H9 (cell line): ENCODE measurements around the gene FASTKD3. TPM values are rescaled to one million over a fixed set of nuclear protein-coding genes. Genes with fewer than 3 reads are reported as not detected.

Experiments
- DNase-seq: peaks from one replicate; pipeline ENCODE4 v3.0.0-alpha.2; 2017
- H2AFZ ChIP-seq: one replicate; pipeline ENCODE4 v1.6.1; 2013; ENCODE audit warnings: mild to moderate bottlenecking, low read length, control low read depth, moderate library complexity
- H2AK5ac ChIP-seq: 2 replicates; pipeline ENCODE4 v1.6.1; 2013; ENCODE audit warnings: low read length, control low read depth, mixed read lengths; ENCODE audit not compliant: insufficient read length
- H2BK120ac ChIP-seq: one replicate; pipeline ENCODE4 v1.6.1; 2013; ENCODE audit warnings: low read depth, mild to moderate bottlenecking, low read length, control low read depth, inconsistent platforms; ENCODE audit not compliant: poor library complexity, severe bottlenecking
- H2BK12ac ChIP-seq: 2 replicates; pipeline ENCODE4 v1.6.1; 2013; ENCODE audit warnings: low read length, control low read depth, mixed read lengths, low read depth; ENCODE audit not compliant: insufficient read length
- H2BK15ac ChIP-seq: 2 replicates; pipeline ENCODE4 v1.6.1; 2013; ENCODE audit warnings: low read depth, low read length, control low read depth
- H2BK20ac ChIP-seq: one replicate; pipeline ENCODE4 v1.6.1; 2013; ENCODE audit warnings: low read depth, mild to moderate bottlenecking, low read length, control low read depth, inconsistent platforms; ENCODE audit not compliant: poor library complexity, severe bottlenecking
- H2BK5ac ChIP-seq: 2 replicates; pipeline ENCODE4 v1.6.1; 2013; ENCODE audit warnings: low read length, control low read depth, mixed read lengths; ENCODE audit not compliant: insufficient read length
- H3K14ac ChIP-seq: 2 replicates; pipeline ENCODE4 v1.6.1; 2013; ENCODE audit warnings: low read length, control low read depth; ENCODE audit not compliant: insufficient read depth
- H3K18ac ChIP-seq: 2 replicates; pipeline ENCODE4 v1.6.1; 2013; ENCODE audit warnings: low read depth, mild to moderate bottlenecking, mixed read lengths, low read length, control low read depth; ENCODE audit not compliant: insufficient read length
- H3K23ac ChIP-seq: 2 replicates; pipeline ENCODE4 v1.6.1; 2013; ENCODE audit warnings: low read length, control low read depth, mixed read lengths, low read depth; ENCODE audit not compliant: insufficient read length
- H3K23me2 ChIP-seq: 2 replicates; pipeline ENCODE4 v1.6.1; 2013; ENCODE audit warnings: low read depth, mild to moderate bottlenecking, mixed read lengths, low read length, control low read depth; ENCODE audit not compliant: insufficient read length, poor library complexity, severe bottlenecking
- H3K27ac ChIP-seq: 2 replicates; pipeline ENCODE4 v1.5.1; 2013; ENCODE audit warnings: low read length, control low read depth, mixed read lengths, low read depth; ENCODE audit not compliant: insufficient read length
- H3K27me3 ChIP-seq: 2 replicates; pipeline ENCODE4 v1.6.1; 2013; ENCODE audit warnings: low read length, control low read depth, inconsistent platforms; ENCODE audit not compliant: insufficient read depth
- H3K4ac ChIP-seq: 2 replicates; pipeline ENCODE4 v1.6.1; 2013; ENCODE audit warnings: low read depth, mild to moderate bottlenecking, control low read depth, inconsistent platforms, low read length, moderate library complexity
- H3K4me1 ChIP-seq: 2 replicates; pipeline ENCODE4 v1.6.1; 2013; ENCODE audit warnings: low read length, control low read depth, inconsistent platforms; ENCODE audit not compliant: insufficient read depth
- H3K4me2 ChIP-seq: 2 replicates; pipeline ENCODE4 v1.6.1; 2013; ENCODE audit warnings: low read length, control low read depth, mixed read lengths; ENCODE audit not compliant: insufficient read length, insufficient read depth
- H3K56ac ChIP-seq: 2 replicates; pipeline ENCODE4 v1.6.1; 2013; ENCODE audit warnings: low read depth, mild to moderate bottlenecking, mixed read lengths, low read length, control low read depth; ENCODE audit not compliant: insufficient read length
- H3K79me1 ChIP-seq: 2 replicates; pipeline ENCODE4 v1.6.1; 2013; ENCODE audit warnings: low read depth, mild to moderate bottlenecking, moderate library complexity, low read length, control low read depth, inconsistent platforms; ENCODE audit not compliant: insufficient read depth, poor library complexity, severe bottlenecking
- H3K79me2 ChIP-seq: 2 replicates; pipeline ENCODE4 v1.6.1; 2013; ENCODE audit warnings: low read length, control low read depth, inconsistent platforms; ENCODE audit not compliant: insufficient read depth
- H3K9ac ChIP-seq: 2 replicates; pipeline ENCODE4 v1.6.1; 2013; ENCODE audit warnings: low read length, control low read depth, mixed read lengths; ENCODE audit not compliant: insufficient read length; ENCODE audit errors: extremely low read depth
- H3K9me3 ChIP-seq: one replicate; pipeline ENCODE4 v1.6.1; 2013; ENCODE audit warnings: low read depth, low read length, inconsistent platforms; ENCODE audit not compliant: control insufficient read depth
- H3T11ph ChIP-seq: one replicate; pipeline ENCODE4 v1.6.1; 2013; ENCODE audit warnings: mild to moderate bottlenecking, low read length, control low read depth, inconsistent platforms
- H4K20me1 ChIP-seq: one replicate; pipeline ENCODE4 v1.6.1; 2013; ENCODE audit not compliant: control insufficient read depth, insufficient read length, insufficient read depth
- H4K5ac ChIP-seq: 2 replicates; pipeline ENCODE4 v1.6.1; 2013; ENCODE audit warnings: low read depth, mild to moderate bottlenecking, mixed read lengths, low read length, control low read depth; ENCODE audit not compliant: insufficient read length
- H4K8ac ChIP-seq: replicated peaks from 2 replicates; pipeline ENCODE4 v1.6.1; 2013; ENCODE audit warnings: low read length, control low read depth, mixed read lengths, low read depth; ENCODE audit not compliant: insufficient read length
- H4K91ac ChIP-seq: 2 replicates; pipeline ENCODE4 v1.6.1; 2013; ENCODE audit warnings: low read depth, mild to moderate bottlenecking, moderate library complexity, mixed read lengths, low read length, control low read depth; ENCODE audit not compliant: insufficient read length
- H3K27ac Mint-ChIP-seq, 3 experiments: 2 replicates in 2 of 3; 3 replicates in 1 of 3; pipeline ENCODE4 v1.8.0; 2020 to 2021; ENCODE audit warnings: mixed read lengths in 3 of 3, mild to moderate bottlenecking in 1 of 3, moderate library complexity in 1 of 3
- H3K27me3 Mint-ChIP-seq: 2 replicates; pipeline ENCODE4 v1.8.0; 2021; ENCODE audit warnings: low read depth, mild to moderate bottlenecking, moderate library complexity, mixed read lengths
- H3K36me3 Mint-ChIP-seq, 3 experiments: 2 replicates in 2 of 3; 3 replicates in 1 of 3; pipeline ENCODE4 v1.8.0; 2020 to 2021; ENCODE audit warnings: low read depth in 3 of 3, mixed read lengths in 3 of 3; ENCODE audit not compliant: insufficient read depth in 1 of 3
- H3K4me1 Mint-ChIP-seq, 2 experiments: 2 replicates each; pipeline ENCODE4 v1.8.0; 2020; ENCODE audit warnings: mixed read lengths in 2 of 2
- H3K4me3 Mint-ChIP-seq, 2 experiments: 2 replicates in 1 of 2; 3 replicates in 1 of 2; pipeline ENCODE4 v1.8.0; 2020 to 2021; ENCODE audit warnings: mild to moderate bottlenecking in 2 of 2, mixed read lengths in 2 of 2, moderate library complexity in 1 of 2
- H3K9me3 Mint-ChIP-seq, 2 experiments: 2 replicates in 1 of 2; 3 replicates in 1 of 2; pipeline ENCODE4 v1.8.0; 2020; ENCODE audit warnings: mild to moderate bottlenecking in 2 of 2, mixed read lengths in 2 of 2, moderate library complexity in 1 of 2
- WGBS: extraction: QIAGEN DNeasy Blood & Tissue Kit; methylation state at CpG from one replicate; pipeline ENCODE4 v1.1.7; 2013; ENCODE audit warnings: missing lambda C conversion rate, low lambda C conversion rate, mixed read lengths; ENCODE audit not compliant: insufficient read length; ENCODE audit errors: extremely low coverage; 5-methylcytosine and 5-hydroxymethylcytosine counted together
- total RNA-seq: library from RNA; stranded (reverse); gene quantifications from 2 replicates; pipeline ENCODE4 v1.2.1, GENCODE V29; 2021
- TF ChIP-seq, protein P1 (sequence below): fragments of 200-600 bp; sonication (generic); conservative IDR thresholded peaks from 3 replicates; pipeline ENCODE4 v1.8.0; 2021; ENCODE audit warnings: antibody characterized with exemption, mild to moderate bottlenecking

The FASTKD3 gene
- total RNA-seq, 1 experiment from 2014 or later: 15.0 TPM

DNA sequence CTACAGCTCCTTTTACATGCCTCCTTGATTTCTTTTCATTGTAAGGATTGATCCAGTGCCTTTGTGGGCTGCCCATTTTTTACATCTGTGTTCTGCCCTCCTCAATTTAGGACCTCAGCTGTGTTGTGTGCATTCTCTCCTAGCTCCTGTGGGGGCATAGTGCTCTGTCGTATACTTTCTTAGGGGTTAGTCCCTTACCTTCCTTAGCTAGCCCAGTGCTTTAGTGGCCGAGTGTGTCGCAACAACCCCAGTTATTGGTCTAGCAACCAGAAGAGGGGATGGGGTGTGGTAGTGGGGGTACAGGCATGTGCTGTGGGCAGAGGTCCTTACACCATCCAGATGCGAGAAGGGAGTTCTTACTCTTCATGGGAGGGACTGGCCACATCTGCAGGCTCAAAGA is 12.3 kb upstream of the FASTKD3 start:
- H3T11ph ChIP-seq: no peak overlapping the region
- no peak overlapping the region for H3K27ac ChIP-seq
- Mint-ChIP-seq H3K36me3 (peaks cover 34 to 82% (median 74%) of the 10 kb centered on the region in 3 experiments), H3K27me3 (no peaks in the 10 kb centered on the region), H3K4me1 (no peaks in the 10 kb centered on the region), H3K9me3 (no peaks in the 10 kb centered on the region), H3K4me3 (no peak overlapping the region), H3K27ac (0 out of 7 replicates have a peak overlapping the region, but pooled peaks of 1 of the 3 experiments have one; percentile 49)
- H3K18ac ChIP-seq: no peak overlapping the region
- no CpG with 5 or more reads among the region's 4 CpGs for WGBS
- no peaks in the 10 kb centered on the region for H4K20me1 ChIP-seq
- H2AFZ ChIP-seq: no peak overlapping the region
- no peak overlapping the region for H3K14ac ChIP-seq
- H3K4me2 ChIP-seq: no peak overlapping the region
- no peaks in the 10 kb centered on the region for H3K23me2 ChIP-seq
- H3K79me2 ChIP-seq: no peaks in the 10 kb centered on the region
- H3K23ac ChIP-seq: no peak overlapping the region
- H3K79me1 ChIP-seq: no peaks in the 10 kb centered on the region
- H2BK12ac ChIP-seq: no peak overlapping the region
- no peak overlapping the region for H2BK5ac ChIP-seq
- H2BK15ac ChIP-seq: no peak overlapping the region
- no peak overlapping the region for H3K56ac ChIP-seq
- H3K9me3 ChIP-seq: no peaks in the 10 kb centered on the region
- H4K8ac ChIP-seq: no peak overlapping the region
- no peak overlapping the region for H4K5ac ChIP-seq
- no peaks in the 10 kb centered on the region for H3K27me3 ChIP-seq
- H3K4ac ChIP-seq: no peak overlapping the region
- H4K91ac ChIP-seq: no peak overlapping the region
- H3K4me1 ChIP-seq: no peaks in the 10 kb centered on the region
- no peak overlapping the region for H2AK5ac ChIP-seq
- no peak overlapping the region for H3K9ac ChIP-seq
- TF ChIP-seq, protein P1, sequence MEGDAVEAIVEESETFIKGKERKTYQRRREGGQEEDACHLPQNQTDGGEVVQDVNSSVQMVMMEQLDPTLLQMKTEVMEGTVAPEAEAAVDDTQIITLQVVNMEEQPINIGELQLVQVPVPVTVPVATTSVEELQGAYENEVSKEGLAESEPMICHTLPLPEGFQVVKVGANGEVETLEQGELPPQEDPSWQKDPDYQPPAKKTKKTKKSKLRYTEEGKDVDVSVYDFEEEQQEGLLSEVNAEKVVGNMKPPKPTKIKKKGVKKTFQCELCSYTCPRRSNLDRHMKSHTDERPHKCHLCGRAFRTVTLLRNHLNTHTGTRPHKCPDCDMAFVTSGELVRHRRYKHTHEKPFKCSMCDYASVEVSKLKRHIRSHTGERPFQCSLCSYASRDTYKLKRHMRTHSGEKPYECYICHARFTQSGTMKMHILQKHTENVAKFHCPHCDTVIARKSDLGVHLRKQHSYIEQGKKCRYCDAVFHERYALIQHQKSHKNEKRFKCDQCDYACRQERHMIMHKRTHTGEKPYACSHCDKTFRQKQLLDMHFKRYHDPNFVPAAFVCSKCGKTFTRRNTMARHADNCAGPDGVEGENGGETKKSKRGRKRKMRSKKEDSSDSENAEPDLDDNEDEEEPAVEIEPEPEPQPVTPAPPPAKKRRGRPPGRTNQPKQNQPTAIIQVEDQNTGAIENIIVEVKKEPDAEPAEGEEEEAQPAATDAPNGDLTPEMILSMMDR: 0 out of 3 replicates have a peak, but pooled peaks have one; percentile 18
- no peak for DNase-seq
- H2BK20ac ChIP-seq: no peak overlapping the region
- H2BK120ac ChIP-seq: no peak overlapping the region
